Activated effector memory CD4-positive, alpha-beta T cell treated with Interleukin-2 at 50 U/mL for 16 hours (primary cell): Measurements from ENCODE around the gene LPA.
"Not testable (repeated sequence)": the region's sequence is repeated elsewhere in the genome, so short reads cannot be mapped to it uniquely, and the experiment has no call there.

Experiments used
- DNase-seq: peaks from one replicate; pipeline ENCODE4 v3.0.0-alpha.2; 2020

Gene LPA, protein sequence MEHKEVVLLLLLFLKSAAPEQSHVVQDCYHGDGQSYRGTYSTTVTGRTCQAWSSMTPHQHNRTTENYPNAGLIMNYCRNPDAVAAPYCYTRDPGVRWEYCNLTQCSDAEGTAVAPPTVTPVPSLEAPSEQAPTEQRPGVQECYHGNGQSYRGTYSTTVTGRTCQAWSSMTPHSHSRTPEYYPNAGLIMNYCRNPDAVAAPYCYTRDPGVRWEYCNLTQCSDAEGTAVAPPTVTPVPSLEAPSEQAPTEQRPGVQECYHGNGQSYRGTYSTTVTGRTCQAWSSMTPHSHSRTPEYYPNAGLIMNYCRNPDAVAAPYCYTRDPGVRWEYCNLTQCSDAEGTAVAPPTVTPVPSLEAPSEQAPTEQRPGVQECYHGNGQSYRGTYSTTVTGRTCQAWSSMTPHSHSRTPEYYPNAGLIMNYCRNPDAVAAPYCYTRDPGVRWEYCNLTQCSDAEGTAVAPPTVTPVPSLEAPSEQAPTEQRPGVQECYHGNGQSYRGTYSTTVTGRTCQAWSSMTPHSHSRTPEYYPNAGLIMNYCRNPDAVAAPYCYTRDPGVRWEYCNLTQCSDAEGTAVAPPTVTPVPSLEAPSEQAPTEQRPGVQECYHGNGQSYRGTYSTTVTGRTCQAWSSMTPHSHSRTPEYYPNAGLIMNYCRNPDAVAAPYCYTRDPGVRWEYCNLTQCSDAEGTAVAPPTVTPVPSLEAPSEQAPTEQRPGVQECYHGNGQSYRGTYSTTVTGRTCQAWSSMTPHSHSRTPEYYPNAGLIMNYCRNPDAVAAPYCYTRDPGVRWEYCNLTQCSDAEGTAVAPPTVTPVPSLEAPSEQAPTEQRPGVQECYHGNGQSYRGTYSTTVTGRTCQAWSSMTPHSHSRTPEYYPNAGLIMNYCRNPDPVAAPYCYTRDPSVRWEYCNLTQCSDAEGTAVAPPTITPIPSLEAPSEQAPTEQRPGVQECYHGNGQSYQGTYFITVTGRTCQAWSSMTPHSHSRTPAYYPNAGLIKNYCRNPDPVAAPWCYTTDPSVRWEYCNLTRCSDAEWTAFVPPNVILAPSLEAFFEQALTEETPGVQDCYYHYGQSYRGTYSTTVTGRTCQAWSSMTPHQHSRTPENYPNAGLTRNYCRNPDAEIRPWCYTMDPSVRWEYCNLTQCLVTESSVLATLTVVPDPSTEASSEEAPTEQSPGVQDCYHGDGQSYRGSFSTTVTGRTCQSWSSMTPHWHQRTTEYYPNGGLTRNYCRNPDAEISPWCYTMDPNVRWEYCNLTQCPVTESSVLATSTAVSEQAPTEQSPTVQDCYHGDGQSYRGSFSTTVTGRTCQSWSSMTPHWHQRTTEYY (N-terminal part only)

DNA sequence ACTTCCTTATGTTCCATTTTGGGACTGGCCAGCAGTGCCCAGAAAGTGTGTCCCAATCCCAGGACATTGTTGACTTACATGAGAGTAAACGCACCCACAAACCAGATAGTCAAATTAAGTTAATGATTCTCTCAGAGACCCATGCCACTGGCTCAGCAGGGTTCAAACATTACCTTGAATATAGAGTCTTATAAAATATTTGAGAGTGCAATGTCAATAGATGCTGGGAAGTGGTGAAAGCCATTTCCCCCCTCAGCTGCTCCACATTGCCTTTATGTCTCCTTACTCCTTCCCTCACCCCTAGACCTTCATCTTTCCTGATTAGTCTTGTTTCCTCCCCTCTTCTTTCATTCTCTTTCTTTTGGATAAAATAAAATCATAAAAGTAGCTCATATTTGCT lies at the start of gene LPA:
Gene LPA, minus strand, starts transcription at position 78 of the 400 bp plus-strand sequence. Its CDS starts 61 bp downstream, at position 17.
- DNase-seq = not testable (repeated sequence)

DNA sequence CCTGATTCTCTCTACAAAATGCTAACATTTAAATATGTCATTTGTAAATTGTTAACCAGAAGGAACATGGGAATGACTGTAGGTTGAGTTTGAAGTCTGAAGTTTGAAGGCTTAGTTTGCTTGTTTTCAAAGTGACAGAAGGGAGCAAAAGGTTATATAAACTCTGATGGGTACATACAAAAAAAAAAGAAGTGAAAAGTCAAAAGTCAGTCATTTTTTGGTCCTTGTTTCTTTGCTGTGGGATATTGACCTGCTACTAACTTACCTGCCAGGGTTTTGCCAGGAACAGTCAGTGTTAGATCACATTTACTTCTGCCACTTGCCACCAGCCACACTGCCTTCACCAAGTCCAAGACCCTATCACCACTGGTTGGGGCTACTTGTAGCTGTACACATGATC lies 44.9 kb upstream of the LPA start:
- not testable (repeated sequence) for DNase-seq

DNA sequence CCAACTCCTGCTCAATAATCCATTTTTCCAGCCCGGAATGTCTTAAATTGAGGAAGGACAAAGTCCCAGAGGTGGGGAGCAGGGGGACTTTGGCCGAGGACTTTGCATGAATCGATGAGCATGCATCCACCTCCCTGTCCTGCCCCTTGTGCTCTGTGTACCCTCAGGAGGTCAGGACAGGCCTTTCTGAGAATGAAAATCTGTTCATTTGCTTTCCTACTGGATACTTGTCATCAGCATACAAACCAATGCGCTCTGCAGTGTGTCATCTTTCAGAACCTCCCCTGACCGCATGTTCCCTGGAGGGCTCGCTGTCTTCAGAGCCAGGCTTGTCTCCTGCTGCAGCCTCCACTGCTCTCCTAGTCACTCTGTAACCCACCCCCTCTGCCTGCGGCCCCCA lies 40.6 kb upstream of the LPA start:
- not testable (repeated sequence) for DNase-seq

DNA sequence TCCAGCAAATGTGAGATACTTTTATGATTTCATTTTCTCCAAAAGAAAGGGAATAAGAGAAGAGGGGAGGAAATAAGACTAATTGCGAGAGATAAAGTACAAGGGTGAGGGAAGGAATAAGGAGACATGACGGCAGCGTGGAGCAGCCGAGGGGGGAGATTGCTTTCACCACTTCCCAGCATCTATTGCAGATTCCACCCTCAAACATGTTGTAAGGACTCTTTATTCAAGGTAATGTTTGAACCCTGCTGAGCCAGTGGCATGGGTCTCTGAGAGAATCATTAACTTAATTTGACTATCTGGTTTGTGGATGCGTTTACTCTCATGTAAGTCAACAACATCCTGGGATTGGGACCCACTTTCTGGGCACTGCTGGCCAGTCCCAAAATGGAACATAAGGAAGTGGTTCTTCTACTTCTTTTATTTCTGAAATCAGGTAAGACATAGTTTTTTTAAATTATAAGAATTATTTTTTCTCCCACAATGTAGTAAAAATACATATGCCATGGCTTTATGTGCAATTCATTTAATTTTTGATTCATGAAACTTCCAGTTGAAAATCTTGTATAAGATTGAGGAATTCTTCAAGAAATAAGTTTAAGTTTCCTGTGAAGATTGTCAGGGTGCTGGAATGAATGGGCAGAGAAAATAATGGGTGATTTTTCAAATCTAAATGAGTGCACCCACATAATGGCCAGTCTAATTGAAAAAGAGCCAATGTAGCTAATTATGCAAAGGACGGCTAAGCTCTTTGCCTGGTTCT lies 38.0 kb upstream of the LPA start, which contains the start of gene PLG:
Gene PLG, plus strand, starts transcription at position 327 of the 763 bp plus-strand sequence. Its CDS starts 61 bp downstream, at position 388.
- not testable (repeated sequence) for DNase-seq

DNA sequence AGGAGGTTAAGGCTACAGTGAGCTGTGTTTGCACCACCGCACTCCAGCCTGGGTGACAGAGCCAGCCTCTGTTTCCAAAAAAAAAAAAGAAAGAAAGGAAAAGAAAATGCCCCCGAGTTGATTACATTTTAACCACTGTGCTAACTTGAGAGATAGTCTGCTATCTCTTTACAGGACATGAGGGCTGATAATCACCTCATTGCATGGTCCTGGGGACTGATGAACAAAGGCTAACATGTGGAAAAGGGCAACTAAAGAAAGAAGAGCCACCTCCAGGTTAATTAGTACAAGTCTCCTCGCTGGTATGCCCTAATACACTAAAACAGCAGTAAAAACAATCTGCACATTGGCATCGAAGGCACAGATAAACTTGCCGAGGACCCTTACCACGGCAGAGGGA lies 33.8 kb upstream of the LPA start:
- no peak for DNase-seq

DNA sequence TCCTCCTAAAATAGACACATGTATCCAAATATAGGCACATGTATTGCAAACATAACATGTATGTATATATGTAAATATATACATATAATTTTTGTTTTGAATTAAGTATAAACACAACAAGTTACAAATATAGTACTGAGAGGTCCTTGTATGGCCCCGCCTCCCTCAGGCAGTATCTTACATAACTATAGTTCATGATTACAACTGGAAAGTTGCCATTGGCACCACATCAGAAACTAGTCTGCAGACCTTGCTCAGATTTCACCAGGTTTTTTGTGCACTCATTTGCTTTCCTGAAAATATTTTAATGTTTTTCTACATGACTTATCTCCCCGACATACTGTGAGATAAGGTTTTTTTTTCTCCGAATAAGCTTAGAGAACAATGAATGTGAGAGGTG lies 32.8 kb upstream of the LPA start:
- not testable (repeated sequence) for DNase-seq

DNA sequence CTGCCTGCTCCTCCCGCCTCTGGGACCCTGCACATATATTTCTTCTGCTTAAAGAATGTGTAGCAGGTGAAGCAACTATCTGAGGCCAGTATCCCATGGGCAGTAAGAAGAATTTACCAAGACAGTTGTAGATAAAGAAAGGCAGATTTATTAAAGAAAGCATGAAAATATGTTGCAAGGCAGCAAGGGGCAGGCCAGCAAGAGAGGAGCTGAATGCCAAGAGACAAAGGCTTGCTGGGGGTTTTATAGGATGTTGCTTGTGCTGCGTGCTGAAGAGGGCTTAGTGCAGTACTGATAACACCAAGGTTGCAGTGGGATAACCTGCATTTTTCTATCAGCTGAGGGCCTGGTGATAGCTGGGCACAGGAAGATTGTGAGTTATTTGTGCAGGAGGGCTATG lies 31.5 kb upstream of the LPA start:
- not testable (repeated sequence) for DNase-seq

DNA sequence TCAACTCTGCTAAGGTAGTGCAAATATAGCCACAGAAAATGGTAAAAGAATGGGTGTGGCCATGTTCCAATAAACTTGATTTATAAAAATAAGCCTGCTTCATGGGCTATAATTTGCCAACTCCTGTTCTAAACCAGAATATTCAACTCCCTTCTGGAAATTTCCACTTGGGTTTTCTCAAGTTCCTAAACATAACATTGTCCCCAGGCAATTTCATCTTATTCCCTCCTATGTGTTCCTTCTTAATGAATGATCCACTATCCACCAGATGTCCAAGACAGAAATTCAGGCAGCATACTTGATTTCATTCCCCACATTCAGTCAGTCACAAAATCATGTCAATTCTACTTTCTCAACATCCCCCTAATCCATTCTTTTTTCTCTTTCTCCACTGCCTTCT lies 30.9 kb upstream of the LPA start:
- not testable (repeated sequence) for DNase-seq

DNA sequence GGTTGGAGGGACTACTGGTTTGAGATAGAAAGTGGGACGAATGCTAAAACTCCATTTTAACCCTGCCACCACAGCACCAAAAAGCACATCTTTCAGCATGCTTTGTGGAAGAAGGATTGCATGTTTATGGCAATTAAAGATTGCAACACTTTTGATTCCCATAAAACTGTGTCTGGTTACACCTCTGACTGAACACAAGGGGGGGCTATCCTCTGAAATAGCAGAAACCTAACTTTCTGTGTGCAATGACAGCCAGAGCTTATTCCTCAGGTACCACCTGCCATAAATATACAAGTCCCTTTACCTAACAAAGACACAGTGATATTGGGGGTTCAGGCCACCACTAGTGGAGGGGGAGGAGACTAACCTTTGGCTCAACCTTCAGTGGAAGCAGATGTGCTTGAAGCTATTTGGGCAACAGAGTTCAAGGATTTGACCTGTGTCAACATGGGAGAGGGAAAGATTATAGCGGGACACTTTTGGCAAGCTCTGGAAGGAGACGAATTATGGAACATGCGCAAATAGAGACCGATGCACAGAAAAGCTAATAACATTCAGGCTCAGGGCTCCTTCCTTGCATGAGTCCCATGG lies 28.4 kb upstream of the LPA start:
- DNase-seq = no peak

DNA sequence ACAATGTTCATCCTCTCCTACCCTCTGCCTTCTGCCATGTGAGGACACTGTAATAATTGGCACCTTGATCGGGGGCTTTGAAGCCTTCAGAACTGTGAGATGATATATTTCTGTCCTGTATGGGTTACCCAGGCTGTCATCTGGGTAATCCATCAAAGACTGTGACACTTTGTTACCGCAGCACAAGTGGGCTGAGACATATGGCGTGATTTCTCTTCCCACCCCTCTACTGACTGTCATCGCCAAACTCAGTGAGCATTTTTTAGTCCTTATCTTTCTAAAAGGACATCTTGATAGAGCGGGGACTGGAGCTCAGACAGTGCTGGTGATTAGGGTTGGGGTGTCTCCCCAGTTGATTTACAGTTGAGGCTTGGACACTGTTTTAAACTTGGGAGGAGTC lies 27.5 kb upstream of the LPA start:
- DNase-seq = no peak

DNA sequence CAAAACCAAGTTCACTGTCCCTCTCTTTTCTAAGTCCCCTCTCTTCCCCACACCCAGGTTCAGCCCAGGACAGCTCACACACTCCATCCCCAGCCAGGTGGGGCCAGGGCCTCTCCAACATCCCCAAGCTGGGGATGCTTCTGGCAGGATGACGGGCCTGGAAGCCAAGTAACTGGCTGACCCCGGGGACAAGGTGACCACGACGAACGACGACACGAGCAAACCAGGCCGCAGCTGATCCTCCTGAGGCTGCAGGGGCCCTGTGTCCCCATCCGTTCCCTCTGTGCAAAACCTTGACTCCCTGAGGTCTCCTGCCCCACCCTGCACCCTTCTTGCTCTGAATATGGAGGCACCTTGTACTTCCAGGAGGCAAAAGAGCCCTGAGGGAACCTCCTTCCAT lies 26.4 kb upstream of the LPA start:
- DNase-seq = no peak

DNA sequence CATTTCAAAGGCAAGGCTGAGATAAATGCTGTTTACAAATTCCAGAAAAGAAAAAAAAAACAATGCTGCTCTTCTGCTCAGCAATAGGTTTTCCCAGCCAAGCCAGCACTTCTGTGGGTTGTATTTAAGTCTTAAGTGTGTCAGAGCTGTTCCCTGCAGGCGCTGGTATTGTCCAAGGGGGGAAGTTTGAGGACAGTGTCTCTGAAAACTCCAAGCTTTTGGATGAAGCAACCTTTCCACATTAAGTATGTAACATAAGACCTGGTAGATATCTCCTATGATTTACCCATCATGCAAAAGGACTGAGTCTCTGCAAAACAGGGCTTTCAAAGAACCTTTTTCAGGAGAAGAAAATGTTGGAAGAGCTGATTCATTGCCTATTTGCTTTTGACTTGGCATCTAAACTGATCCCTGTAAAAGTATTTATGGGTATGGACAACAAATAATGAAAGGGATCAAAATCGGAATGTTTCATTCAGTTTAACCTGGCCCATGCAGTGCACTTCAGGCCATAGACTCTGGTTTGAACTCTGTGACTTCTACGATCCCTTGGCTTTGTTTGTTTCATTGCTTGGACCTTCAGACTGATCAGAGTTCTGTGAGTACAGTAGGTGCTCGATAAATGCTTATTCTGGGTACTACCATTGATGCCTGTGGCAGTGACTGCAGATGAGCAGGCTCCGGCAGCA lies 21.8 kb upstream of the LPA start:
- DNase-seq = no peak

DNA sequence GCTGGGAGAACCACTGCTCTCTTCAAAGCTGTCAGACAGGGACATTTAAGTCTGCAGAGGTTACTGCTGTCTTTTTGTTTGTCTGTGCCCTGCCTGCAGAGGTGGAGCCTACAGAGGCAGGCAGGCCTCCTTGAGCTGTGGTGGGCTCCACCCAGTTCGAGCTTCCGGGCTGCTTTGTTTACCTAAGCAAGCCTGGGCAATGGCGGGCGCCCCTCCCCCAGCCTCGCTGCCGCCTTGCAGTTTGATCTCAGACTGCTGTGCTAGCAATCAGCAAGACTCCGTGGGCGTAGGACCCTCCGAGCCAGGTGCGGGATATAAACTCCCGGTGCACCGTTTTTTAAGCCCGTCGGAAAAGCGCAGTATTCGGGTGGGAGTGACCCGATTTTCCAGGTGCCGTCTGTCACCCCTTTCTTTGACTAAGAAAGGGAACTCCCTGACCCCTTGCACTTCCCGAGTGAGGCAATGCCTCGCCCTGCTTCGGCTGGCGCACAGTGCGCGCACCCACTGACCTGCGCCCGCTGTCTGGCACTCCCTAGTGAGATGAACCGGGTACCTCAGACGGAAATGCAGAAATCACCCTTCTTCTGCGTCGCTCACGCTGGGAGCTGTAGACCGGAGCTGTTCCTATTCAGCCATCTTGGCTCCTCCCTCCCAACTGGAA lies 21.2 kb upstream of the LPA start:
- DNase-seq = not testable (repeated sequence)

DNA sequence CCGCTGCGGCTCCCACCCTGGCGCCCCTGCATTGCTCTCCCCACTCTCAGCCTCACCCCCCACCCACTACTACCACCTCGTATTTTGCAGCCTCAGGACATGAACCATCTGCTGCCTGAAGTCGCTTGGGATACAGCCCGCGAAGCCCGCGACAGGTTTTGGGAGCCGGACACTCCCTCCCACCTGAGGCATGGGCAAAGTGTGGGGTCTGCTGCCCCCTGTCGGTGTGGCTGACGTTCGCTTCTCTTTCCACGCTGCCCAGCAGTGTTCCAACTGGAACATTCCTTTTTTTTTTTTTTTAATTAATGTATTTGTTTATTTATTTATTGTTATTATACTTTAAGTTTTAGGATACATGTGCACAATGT lies 15.3 kb upstream of the LPA start:
- DNase-seq = no peak

DNA sequence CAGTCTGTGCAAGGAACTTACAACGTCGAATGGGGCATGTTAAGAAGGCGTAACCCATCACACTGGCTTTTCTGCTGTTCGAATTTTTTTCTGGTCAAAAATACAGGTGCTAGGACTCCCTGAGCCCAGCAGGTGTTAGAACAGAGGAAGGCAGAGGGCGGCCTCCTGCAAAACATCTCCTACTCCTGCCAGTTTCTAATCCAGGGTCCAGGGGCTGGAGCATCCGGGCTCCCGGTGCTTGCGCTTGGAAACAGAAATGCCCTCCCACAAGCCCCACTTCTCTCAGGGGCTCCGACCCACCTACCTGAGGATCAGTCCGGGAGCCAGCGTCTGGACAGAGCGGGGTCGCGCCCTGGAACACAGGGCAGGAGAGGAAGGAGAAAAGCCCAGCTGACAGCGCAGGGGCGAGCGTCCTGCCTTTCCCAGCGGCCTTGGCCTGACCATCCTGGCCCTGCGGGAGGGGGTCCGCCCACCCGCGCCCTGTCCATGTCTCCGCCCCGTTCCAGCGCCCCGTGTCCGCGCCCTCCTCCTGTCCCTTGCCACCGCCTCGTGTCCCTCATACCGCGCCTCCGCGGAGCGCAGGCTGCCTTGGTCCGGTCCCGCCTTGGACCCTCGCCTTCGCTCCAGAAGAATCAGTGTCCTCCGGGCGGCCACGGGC lies 14.8 kb upstream of the LPA start:
- DNase-seq = no peak

DNA sequence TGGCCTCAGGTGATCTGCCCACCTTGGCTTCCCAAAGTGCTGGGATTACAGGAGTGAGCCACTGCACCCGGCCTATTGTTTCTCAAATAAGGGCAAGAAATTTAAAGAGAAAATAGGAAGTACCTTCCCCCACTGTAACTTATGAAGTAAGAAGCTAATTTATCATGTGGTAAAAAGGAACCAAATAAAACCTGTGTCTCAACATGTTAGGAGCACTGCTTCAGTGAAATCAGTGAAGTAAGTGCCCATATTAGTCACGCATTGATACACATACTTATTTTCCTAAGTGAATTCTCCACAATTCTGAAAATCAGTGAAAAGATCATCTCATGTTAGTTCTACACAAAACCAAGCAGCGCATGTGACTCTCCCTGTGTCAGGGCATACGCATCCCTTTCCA lies 14.2 kb upstream of the LPA start:
- DNase-seq = no peak

DNA sequence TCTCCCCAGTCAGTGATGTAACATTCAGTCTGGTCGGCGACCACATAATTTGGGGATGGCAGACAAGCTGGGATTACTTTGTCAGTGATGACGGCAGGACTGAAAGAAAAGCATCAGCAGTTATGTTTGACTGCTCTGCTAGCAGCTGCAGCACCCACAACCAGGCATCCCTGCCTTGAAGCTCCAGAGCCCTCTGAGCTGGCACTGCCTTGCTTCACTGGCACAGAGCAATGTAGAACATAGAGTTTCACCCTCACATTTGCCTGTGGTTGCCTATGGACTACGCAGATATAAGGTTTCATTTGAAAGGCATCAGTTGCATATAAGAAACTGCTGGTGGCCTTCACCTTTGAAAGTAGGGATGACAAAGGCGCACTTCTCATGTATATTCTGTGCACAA lies 12.3 kb upstream of the LPA start:
- DNase-seq = not testable (repeated sequence)

DNA sequence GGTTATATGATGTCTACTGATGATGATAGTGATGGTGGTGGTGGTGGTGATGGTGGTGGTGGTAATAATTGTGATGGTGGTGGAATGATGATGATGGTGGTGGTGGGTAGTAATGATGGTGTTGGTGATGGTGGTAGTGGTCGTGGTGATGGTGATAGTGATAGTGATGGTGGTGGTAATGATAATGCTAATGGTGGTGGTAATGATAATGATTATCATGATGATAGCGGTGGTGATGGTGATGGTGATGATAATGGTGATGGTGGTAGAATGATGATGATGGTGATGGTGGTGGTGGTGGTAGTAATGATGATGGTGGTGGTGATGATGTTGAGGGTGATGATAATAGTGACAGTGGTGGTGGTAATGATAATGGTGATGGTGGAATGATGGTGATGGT lies 4.5 kb upstream of the LPA start:
- DNase-seq = no peak

DNA sequence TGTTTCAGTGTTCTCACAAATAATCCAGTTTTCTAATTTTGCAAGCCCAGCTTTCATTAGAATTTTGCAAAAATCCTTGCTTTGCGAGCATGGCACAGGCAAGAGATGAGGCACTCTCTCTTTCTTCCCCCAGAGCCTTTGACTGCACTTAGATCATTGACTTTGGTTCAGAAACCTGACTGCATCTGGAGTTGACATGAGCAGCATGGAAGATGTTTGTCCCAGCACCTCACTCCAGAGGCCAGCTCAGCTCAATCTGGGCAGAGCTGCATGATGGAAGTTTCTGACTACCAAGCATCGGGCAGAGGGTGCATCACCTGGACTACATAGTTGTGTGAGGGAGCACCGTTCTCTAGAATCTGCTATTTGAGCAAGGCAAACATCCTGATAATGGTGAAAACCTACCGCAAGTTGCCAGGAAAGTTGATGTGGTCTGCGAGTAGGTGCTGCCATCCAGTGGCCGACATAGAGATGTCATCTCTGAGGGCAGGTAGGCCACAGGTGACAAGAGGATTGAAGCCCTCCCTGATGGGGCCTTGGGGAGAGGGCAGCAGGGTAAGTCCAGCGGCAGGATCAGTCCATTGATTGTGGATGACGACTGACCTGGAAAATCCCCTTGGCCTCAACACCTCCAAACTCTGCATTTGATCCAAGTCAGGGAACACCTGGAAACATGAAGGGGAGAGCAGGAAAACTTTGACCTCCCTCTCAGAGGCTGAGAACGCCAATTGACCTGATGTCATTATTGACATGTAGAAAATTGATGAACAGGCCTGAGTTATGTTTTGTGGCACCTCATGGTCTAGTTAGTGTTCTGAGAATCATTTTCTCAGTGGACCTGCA lies 3.8 kb upstream of the LPA start:
- DNase-seq = no peak
